ENCODE data around the gene CABP4.

Gene CABP4

DNA sequence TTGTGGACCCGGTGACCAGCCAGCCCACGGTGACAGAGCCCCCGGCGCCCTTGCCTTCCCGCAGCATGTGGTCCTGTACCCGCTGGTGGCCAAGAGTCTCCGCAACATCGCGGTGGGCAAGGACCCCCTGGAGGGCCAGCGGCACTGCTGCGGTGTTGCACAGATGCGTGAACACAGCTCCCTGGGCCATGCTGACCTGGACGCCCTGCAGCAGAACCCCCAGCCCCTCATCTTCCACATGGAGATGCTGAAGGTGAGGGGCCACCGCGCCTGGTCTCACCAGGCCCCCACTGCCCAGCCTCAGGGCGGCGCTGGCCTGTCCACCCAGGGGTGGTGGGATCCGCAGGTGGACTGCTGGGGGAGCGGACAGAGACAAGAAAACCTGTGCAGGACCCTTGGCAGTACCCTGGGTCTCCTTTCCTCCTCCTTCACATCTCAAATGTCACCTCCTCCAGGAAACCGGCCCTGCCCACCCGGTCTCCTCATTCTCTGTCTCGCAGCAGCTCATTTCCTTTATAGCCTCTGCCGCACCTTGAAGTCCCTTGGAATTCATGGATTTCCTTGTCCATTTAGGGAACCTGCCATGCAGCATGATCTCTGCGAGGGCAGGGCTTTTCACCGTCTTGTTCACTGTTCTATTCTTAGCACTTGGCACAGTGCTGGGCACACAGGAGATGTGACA lies 34.2 kb downstream of the CABP4 start:
- Histone ChIP-seq H3K36me3 (ENCODE audit: control insufficient read depth, insufficient read depth, low read length) (peaks cover 50% of the 10 kb centered on the region), H3K4me3 (ENCODE audit: low read depth, low read length) (no peak overlapping the region), H3K27me3 (ENCODE audit: control insufficient read depth, insufficient read depth, low read length) (no peaks in the 10 kb centered on the region), H3K9me3 (ENCODE audit: control insufficient read depth, insufficient read depth, low read depth, low read length) (no peaks in the 10 kb centered on the region), H3K27ac (ENCODE audit: low read depth, low read length) (no peak overlapping the region), H3K9ac (ENCODE audit: low read length) (no peak overlapping the region), H3K4me1 (ENCODE audit: control insufficient read depth, insufficient read depth, low read length) (no peaks in the 10 kb centered on the region)

DNA sequence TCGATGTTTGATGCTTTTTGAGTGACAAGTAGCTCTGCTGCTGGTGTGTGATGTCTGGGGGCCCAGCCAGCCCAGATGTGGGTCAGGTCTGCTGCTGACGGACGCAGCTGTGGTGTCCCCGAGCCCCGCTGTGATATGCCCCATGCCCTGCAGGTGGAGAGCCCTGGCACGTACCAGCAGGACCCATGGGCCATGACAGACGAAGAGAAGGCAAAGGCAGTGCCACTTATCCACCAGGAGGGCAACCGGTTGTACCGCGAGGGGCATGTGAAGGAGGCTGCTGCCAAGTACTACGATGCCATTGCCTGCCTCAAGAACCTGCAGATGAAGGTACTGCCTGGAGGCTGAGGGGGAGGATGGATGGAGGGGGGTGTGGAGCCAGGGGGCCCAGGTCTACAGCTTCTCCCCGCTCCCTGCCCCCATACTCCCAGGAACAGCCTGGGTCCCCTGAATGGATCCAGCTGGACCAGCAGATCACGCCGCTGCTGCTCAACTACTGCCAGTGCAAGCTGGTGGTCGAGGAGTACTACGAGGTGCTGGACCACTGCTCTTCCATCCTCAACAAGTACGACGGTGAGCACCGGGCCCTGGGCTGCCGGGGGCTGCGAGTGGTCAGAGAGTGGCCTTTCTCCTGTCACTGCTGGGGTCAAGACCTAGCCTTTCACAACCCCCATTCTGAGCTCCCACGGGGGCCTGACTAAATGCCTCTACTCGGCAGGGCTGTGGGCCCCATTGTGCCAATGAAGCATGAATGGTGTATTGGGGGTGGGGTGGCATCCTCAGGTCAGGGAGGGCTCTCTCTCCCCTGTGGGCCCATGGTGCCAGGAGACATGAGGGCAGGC lies 35.0 kb downstream of the CABP4 start:
- peaks cover 53% of the 10 kb centered on the region for H3K36me3 ChIP-seq (ENCODE audit: control insufficient read depth, insufficient read depth, low read length)
- H3K9ac ChIP-seq (ENCODE audit: low read length) = no peak overlapping the region
- no peaks in the 10 kb centered on the region for H3K4me1 ChIP-seq (ENCODE audit: control insufficient read depth, insufficient read depth, low read length)
- H3K9me3 ChIP-seq (ENCODE audit: control insufficient read depth, insufficient read depth, low read depth, low read length) = no peaks in the 10 kb centered on the region
- H3K4me3 ChIP-seq (ENCODE audit: low read depth, low read length) = no peak overlapping the region
- no peak overlapping the region for H3K27ac ChIP-seq (ENCODE audit: low read depth, low read length)
- no peaks in the 10 kb centered on the region for H3K27me3 ChIP-seq (ENCODE audit: control insufficient read depth, insufficient read depth, low read length)

DNA sequence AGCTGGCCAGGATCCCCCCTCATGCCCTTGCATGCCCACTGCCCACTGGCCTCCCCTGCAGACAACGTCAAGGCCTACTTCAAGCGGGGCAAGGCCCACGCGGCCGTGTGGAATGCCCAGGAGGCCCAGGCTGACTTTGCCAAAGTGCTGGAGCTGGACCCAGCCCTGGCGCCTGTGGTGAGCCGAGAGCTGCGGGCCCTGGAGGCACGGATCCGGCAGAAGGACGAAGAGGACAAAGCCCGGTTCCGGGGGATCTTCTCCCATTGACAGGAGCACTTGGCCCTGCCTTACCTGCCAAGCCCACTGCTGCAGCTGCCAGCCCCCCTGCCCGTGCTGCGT lies 35.5 kb downstream of the CABP4 start:
- Histone ChIP-seq H3K27me3 (ENCODE audit: control insufficient read depth, insufficient read depth, low read length) (no peaks in the 10 kb centered on the region), H3K4me1 (ENCODE audit: control insufficient read depth, insufficient read depth, low read length) (no peaks in the 10 kb centered on the region), H3K4me3 (ENCODE audit: low read depth, low read length) (no peak overlapping the region), H3K27ac (ENCODE audit: low read depth, low read length) (no peak overlapping the region), H3K9ac (ENCODE audit: low read length) (no peak overlapping the region), H3K9me3 (ENCODE audit: control insufficient read depth, insufficient read depth, low read depth, low read length) (no peaks in the 10 kb centered on the region), H3K36me3 (ENCODE audit: control insufficient read depth, insufficient read depth, low read length) (peaks cover 57% of the 10 kb centered on the region)

DNA sequence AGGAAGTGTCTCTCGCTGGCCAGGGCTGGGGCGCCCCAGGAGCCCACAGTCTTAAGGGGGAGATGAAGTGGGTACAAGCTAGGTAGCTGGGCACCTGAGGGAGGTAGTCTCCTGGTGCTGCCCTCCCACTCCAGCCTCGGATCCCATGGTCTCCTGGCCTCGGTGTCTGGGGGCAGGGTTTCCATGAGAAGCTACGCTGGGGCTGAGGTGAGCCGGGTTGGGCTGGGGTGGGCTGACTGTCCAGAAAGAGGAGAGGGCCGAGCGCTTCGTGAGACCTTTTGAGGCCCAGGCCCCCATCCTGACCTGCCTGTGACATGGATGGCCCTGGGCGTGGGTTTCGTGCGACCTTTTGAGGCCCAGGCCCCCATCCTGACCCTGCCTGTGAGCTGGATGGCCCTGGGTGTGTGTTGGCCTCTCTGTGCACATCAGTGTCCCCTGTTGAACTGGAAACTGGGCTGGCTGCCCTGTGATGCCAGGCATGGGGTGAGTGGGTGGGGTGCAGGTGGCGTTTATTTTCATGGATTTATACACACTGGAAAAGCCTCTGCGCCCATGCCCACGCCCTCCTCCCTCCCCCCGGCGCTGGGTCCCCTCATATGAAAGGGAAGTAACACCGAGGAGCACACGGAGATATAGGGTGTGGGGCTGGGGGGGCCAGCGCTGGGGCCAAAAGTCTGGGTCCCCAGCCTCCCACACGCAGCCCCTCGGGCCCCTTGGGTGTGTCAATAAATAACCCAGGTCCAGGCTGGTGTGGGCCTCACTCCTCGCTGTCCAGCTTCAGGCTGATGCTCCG lies 36.3 kb downstream of the CABP4 start:
- Histone ChIP-seq H3K4me1 (ENCODE audit: control insufficient read depth, insufficient read depth, low read length) (no peaks in the 10 kb centered on the region), H3K27ac (ENCODE audit: low read depth, low read length) (no peak overlapping the region), H3K4me3 (ENCODE audit: low read depth, low read length) (no peak overlapping the region), H3K9me3 (ENCODE audit: control insufficient read depth, insufficient read depth, low read depth, low read length) (no peaks in the 10 kb centered on the region), H3K36me3 (ENCODE audit: control insufficient read depth, insufficient read depth, low read length) (peaks cover 64% of the 10 kb centered on the region), H3K9ac (ENCODE audit: low read length) (no peak overlapping the region), H3K27me3 (ENCODE audit: control insufficient read depth, insufficient read depth, low read length) (no peaks in the 10 kb centered on the region)

DNA sequence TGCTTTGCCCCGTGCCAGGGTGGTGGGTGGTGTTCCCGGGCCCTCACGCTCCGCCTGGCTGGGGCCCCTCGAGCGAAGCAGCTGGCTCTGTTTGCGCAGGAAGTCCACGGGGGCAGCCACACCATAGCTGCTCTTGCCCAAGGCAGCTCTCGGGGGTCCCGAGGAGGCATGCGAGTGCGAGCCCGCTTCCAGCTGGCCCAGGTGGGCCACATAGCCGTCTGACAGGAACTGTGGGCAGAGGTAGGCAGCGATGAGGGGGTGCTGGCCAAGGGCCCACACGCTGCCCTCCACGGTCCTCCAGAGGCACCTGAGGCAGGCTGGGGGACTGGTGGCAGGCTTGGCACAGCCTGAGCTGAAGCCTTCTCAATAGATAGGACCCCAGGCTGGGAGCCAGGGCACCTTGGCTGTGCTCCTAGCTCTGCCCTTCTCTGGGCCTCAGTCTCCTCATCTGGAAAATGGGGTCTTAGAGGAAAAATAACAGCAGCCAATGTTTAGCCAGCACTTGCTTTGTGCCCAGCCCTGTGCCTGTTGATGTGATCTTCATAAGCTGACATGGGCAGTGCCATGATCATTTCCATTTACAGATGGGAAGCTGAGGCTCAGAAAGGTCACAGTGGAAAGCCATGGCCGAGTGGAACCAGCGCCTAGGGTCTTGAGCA lies 37.0 kb downstream of the CABP4 start:
- Histone ChIP-seq H3K27me3 (ENCODE audit: control insufficient read depth, insufficient read depth, low read length) (no peaks in the 10 kb centered on the region), H3K4me1 (ENCODE audit: control insufficient read depth, insufficient read depth, low read length) (no peaks in the 10 kb centered on the region), H3K36me3 (ENCODE audit: control insufficient read depth, insufficient read depth, low read length) (peaks cover 70% of the 10 kb centered on the region), H3K4me3 (ENCODE audit: low read depth, low read length) (no peak overlapping the region), H3K9me3 (ENCODE audit: control insufficient read depth, insufficient read depth, low read depth, low read length) (no peaks in the 10 kb centered on the region), H3K27ac (ENCODE audit: low read depth, low read length) (no peak overlapping the region), H3K9ac (ENCODE audit: low read length) (no peak overlapping the region)

DNA sequence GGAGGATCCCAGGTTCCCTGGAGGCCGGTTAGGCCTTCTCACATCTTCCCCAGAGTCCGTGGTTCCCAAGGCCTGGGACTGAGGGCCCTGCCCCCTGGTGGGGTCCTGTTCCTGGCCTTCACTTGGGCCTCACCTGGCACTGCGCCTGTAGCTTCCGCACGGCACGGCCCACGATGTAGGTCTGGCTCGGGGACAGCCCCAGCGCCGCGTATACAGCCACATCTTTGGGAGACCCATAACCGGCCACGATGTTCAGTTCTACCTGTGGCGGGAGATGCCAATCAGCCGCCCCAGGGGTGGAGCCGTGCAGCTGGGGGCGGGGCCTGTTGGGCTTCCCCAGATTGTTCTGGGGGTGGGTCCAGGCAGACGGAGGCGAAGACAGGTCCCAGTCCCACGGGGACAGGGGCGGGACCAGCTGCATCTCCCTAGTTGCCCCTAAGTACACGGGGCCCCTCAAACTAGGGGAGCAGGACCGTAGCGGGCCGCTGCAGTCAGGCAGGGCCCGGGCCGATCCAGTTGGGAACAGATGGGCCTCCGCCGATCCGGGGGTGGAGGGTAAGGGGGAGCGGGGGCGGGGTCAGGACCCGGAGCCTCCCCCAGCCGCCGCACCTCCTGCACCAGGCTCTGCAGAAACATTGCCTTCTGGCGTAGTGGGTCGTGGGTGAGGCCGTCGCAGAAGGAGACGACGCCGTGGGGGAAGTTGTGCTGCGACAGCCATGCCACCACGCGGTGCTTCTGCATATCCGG lies 37.8 kb downstream of the CABP4 start:
- Histone ChIP-seq H3K27me3 (ENCODE audit: control insufficient read depth, insufficient read depth, low read length) (no peaks in the 10 kb centered on the region), H3K36me3 (ENCODE audit: control insufficient read depth, insufficient read depth, low read length) (peaks cover 75% of the 10 kb centered on the region), H3K4me3 (ENCODE audit: low read depth, low read length) (no peak overlapping the region), H3K27ac (ENCODE audit: low read depth, low read length) (no peak overlapping the region), H3K4me1 (ENCODE audit: control insufficient read depth, insufficient read depth, low read length) (no peaks in the 10 kb centered on the region), H3K9me3 (ENCODE audit: control insufficient read depth, insufficient read depth, low read depth, low read length) (no peaks in the 10 kb centered on the region), H3K9ac (ENCODE audit: low read length) (no peak overlapping the region)

DNA sequence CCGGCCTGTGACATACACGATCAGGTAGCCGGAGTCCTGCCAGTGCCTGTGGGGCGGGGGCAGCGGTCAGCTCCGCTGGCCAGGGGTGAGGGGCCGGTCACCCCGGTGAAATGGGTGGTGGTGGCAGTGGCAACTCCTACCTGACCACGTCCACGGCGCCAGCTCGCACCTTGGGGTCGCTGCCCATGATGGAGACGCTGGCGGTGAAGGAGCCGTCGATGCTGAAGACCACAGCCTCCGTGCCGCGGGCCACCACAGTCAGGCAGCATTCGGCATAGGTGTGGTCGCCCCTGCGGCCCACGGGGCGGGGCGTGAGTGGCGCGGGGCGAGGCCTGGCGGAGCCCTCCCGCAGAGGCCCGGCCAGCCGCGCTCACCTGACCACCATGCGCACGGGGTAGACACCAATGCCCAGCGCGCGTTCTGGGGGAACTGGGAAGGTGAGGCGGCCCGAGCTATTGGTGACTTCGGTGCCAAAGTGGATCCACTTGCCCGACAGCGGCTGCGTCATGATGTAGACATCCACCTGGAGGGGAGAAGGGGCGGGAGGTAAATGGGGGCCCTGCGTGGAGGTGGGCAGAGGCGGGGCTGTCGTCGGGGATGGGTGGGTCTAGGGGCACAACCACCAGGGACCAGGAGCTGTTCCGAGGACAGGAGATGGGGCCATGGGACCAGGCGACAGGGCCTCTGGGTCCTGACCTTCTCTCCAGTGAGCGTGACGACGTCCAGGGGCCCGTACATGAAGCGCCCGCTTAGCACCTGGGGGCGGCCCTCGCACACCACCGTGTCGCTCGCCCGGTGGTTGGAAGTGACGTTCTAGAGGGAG lies 38.6 kb downstream of the CABP4 start:
- Histone ChIP-seq H3K9ac (ENCODE audit: low read length) (no peak overlapping the region), H3K4me1 (ENCODE audit: control insufficient read depth, insufficient read depth, low read length) (no peaks in the 10 kb centered on the region), H3K36me3 (ENCODE audit: control insufficient read depth, insufficient read depth, low read length) (peaks cover 81% of the 10 kb centered on the region), H3K9me3 (ENCODE audit: control insufficient read depth, insufficient read depth, low read depth, low read length) (no peaks in the 10 kb centered on the region), H3K27ac (ENCODE audit: low read depth, low read length) (no peak overlapping the region), H3K4me3 (ENCODE audit: low read depth, low read length) (no peak overlapping the region), H3K27me3 (ENCODE audit: control insufficient read depth, insufficient read depth, low read length) (no peaks in the 10 kb centered on the region)

DNA sequence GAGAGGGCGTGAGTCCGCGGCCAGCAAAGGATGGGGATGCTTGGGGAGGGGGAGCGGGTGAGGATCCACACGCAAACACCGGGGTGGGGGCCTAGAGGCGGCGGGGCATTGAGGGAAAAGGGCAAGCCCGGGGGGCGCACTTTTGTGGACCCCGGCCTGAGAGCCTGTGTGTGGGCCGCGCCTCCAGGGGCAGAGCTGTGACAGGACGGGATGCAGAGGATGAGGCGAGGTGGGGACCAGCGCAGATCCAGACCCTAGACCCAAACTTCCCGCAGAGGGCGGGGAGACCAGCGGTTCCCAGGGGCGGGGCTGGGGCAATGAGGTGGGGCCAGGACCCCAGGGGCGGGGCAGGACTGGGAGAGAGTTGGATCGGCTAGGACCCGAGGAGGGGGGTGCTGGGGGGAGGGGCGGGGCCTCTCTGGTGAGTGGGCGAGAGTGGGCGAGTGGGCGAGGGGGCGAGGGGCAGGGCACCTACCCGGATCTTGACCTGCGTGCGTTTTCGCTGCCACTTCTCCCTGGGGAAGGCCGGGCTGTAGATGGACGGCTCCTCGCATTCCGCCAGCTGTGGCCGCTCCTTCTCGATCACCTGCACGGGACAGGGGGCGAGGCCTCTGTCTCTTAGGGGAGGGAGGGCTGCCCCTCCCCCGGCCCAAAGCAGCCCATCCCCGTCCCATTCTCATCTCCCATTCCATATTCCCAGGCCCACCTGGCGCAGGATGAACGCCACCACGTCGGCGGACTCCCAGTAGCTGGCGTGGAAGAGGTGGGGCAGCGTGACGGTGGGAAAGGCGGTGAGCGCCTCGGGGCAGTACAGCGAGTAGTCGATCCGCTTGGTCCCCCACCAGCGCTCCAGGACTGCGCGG lies 39.4 kb downstream of the CABP4 start:
- Histone ChIP-seq H3K36me3 (ENCODE audit: control insufficient read depth, insufficient read depth, low read length) (peaks cover 79% of the 10 kb centered on the region), H3K27me3 (ENCODE audit: control insufficient read depth, insufficient read depth, low read length) (no peaks in the 10 kb centered on the region)

DNA sequence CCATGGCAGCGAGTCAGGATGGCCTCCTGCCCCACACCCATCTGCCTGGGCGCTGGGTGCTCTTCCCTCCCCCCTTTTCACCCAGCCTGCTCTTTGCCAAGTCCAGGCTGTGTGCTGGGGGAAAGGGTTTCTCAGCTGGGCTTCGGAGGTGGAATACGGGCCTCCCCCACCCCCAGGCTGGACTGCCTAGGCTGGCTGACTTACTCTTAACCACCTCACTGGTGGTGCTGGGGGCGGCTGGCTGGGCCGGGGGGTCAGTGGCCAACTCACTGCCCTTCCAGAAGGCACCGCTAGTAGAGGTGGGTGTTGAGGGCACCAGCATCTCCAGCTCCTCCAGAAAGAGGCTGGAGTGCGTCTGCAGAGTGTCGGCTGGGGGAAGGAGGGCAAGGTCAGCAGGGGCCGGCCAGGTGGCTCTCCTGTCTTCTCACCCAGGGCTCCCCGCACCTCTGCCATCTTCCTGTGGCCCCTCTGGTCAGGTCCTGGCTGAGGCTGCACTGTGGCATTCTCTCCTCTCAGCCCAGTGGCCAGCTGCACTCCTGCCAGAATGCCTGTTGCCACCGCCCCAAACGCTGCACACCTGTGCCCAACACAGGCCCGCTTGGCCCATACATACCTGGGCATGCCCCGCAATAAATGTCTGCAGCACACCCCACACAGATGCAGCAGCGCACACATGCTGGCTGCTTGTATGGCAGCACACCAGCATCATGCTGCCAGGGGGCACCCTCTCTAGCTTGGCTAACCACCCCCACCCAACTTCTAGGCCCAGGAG lies 40.3 kb downstream of the CABP4 start:
- H3K27ac ChIP-seq (ENCODE audit: low read depth, low read length) = no peak overlapping the region
- H3K9ac ChIP-seq (ENCODE audit: low read length) = no peak overlapping the region
- H3K9me3 ChIP-seq (ENCODE audit: control insufficient read depth, insufficient read depth, low read depth, low read length) = no peaks in the 10 kb centered on the region
- H3K4me3 ChIP-seq (ENCODE audit: low read depth, low read length) = no peak overlapping the region
- no peaks in the 10 kb centered on the region for H3K4me1 ChIP-seq (ENCODE audit: control insufficient read depth, insufficient read depth, low read length)
- no peaks in the 10 kb centered on the region for H3K27me3 ChIP-seq (ENCODE audit: control insufficient read depth, insufficient read depth, low read length)
- H3K36me3 ChIP-seq (ENCODE audit: control insufficient read depth, insufficient read depth, low read length) = peaks cover 73% of the 10 kb centered on the region

More for the DNA sequence above, 39.4 kb downstream of the CABP4 start:
- Histone ChIP-seq H3K4me3 (ENCODE audit: low read depth, low read length) (no peak overlapping the region), H3K4me1 (ENCODE audit: control insufficient read depth, insufficient read depth, low read length) (no peaks in the 10 kb centered on the region), H3K27ac (ENCODE audit: low read depth, low read length) (no peak overlapping the region), H3K9me3 (ENCODE audit: control insufficient read depth, insufficient read depth, low read depth, low read length) (no peaks in the 10 kb centered on the region), H3K9ac (ENCODE audit: low read length) (no peak overlapping the region)
